ENCODE results near the gene AGAP1.
A peak's percentile ranks its signal among the peaks of the same experiment; 100 is the strongest.

Gene AGAP1

GRCh38 chr2:235641956-235642355 lies 148.1 kb downstream of the AGAP1 start:
- no peak for DNase-seq

- DNase-seq, result no peak
Measured at GRCh38 chr2:235642446-235643098, 148.7 kb downstream of the AGAP1 start.

GRCh38 chr2:235643680-235644511 lies 150.1 kb downstream of the AGAP1 start:
- DNase-seq, result no peak

GRCh38 chr2:235647264-235647663 lies 153.4 kb downstream of the AGAP1 start:
- no peak for DNase-seq

- no peak for DNase-seq
Measured at GRCh38 chr2:235647877-235648276, 154.0 kb downstream of the AGAP1 start.

GRCh38 chr2:235649418-235649817 lies 155.6 kb downstream of the AGAP1 start:
- no peak for DNase-seq

GRCh38 chr2:235651643-235652042 lies 157.8 kb downstream of the AGAP1 start:
- no peak for DNase-seq

- no peak for DNase-seq
Measured at GRCh38 chr2:235654103-235654813, 160.4 kb downstream of the AGAP1 start.

- DNase-seq, result no peak
Measured at GRCh38 chr2:235658351-235659174, 164.7 kb downstream of the AGAP1 start.

GRCh38 chr2:235659767-235660322 lies 166.0 kb downstream of the AGAP1 start:
- no peak for DNase-seq

GRCh38 chr2:235660484-235661082 lies 166.7 kb downstream of the AGAP1 start:
- no peak for DNase-seq

GRCh38 chr2:235661167-235661937 lies 167.5 kb downstream of the AGAP1 start:
- DNase-seq, result no peak

- DNase-seq, result no peak
Measured at GRCh38 chr2:235661952-235662351, 168.1 kb downstream of the AGAP1 start.

- DNase-seq, result no peak
Measured at GRCh38 chr2:235663875-235664274, 170.0 kb downstream of the AGAP1 start.

- DNase-seq, result no peak
Measured at GRCh38 chr2:235665661-235666212, 171.9 kb downstream of the AGAP1 start.

- DNase-seq, result peak; percentile 40
Measured at GRCh38 chr2:235666213-235666781, 172.5 kb downstream of the AGAP1 start.

- no peak for DNase-seq
Measured at GRCh38 chr2:235668782-235669181, 174.9 kb downstream of the AGAP1 start.

GRCh38 chr2:235669269-235669831 lies 175.5 kb downstream of the AGAP1 start:
- peak; percentile 35 for DNase-seq

- no peak for DNase-seq
Measured at GRCh38 chr2:235669983-235670962, 176.4 kb downstream of the AGAP1 start.

Measured in central memory CD4-positive, alpha-beta T cell (primary cell).